Stimulated activated CD8-positive, alpha-beta memory T cell treated with anti-CD3 and anti-CD28 coated beads, Interleukin-12 subunit alpha, Interleukin-12 subunit beta, amount 100 ng/mL, for 1 hour (primary cell): ENCODE data around the gene MUC2.

ENCODE experiments used
- DNase-seq: peaks from one replicate; pipeline ENCODE4 v3.0.0-alpha.2; 2020; ENCODE audit warnings: low read depth

MUC2 gene

GRCh38 chr11:1072116-1072820 is 2.4 kb upstream of the MUC2 start:
- no peak for DNase-seq

GRCh38 chr11:1072821-1073231 is 1.8 kb upstream of the MUC2 start:
- DNase-seq: no peak

- DNase-seq: no peak
These were observed 1.4 kb upstream of the MUC2 start for GRCh38 chr11:1073261-1073724.

- no peak for DNase-seq
These were observed 827 bp upstream of the MUC2 start for GRCh38 chr11:1073851-1074243.

GRCh38 chr11:1075341-1075911 is 752 bp downstream of the MUC2 start:
- DNase-seq: no peak

- no peak for DNase-seq
These were observed 1.5 kb downstream of the MUC2 start for GRCh38 chr11:1076061-1076665.

GRCh38 chr11:1077033-1077416 is 2.4 kb downstream of the MUC2 start:
- no peak for DNase-seq

GRCh38 chr11:1077417-1078119 is 2.9 kb downstream of the MUC2 start:
- DNase-seq: no peak

- no peak for DNase-seq
These were observed 3.5 kb downstream of the MUC2 start for GRCh38 chr11:1078191-1078601.

GRCh38 chr11:1081601-1082311 is 7.1 kb downstream of the MUC2 start:
- DNase-seq: no peak

GRCh38 chr11:1082346-1082727 is 7.7 kb downstream of the MUC2 start:
- no peak for DNase-seq

GRCh38 chr11:1082728-1083620 is 8.3 kb downstream of the MUC2 start:
- no peak for DNase-seq

GRCh38 chr11:1083621-1084551 is 9.2 kb downstream of the MUC2 start:
- no peak for DNase-seq

- DNase-seq: no peak
These were observed 10.1 kb downstream of the MUC2 start for GRCh38 chr11:1084561-1085439.

- DNase-seq: no peak
These were observed 10.9 kb downstream of the MUC2 start for GRCh38 chr11:1085440-1086170.

- no peak for DNase-seq
These were observed 11.8 kb downstream of the MUC2 start for GRCh38 chr11:1086171-1087102.

- DNase-seq: no peak
These were observed 12.7 kb downstream of the MUC2 start for GRCh38 chr11:1087279-1087960.
